K562 (cell line): ENCODE data around the gene SPHK2. TPM values are rescaled to one million over a fixed set of nuclear protein-coding genes. Genes with fewer than 3 reads are reported as not detected.

Source experiments
- ATAC-seq: fragments of 200-7000 bp; cut with Tn5 transposase; 3 replicates; pipeline ENCODE4 v1.9.1; 2020; ENCODE audit warnings: moderate library complexity
- BruUV-seq: library from RNA; stranded (reverse); fragments of 400-500 nt; replicated peaks from 2 replicates; lab custom pipeline; 2021; lab: Mats Ljungman, UMichigan
- CTCF ChIA-PET: fragments of 300-600 bp; formaldehyde crosslinking; extraction: SDS; loops from one replicate; lab custom pipeline; 2021; ENCODE audit warnings: low intra/inter-chr PET ratio; lab: Yijun Ruan, JAX
- POLR2A ChIA-PET: fragments of 300-600, 350-650 bp; sonication (Branson Sonifier 250); formaldehyde crosslinking; extraction: SDS; loops from one replicate; lab custom pipeline; 2021; ENCODE audit warnings: antibody characterized with exemption, inconsistent platforms; lab: Yijun Ruan, JAX
- DNase-seq, 4 experiments: peaks; one replicate each; pipeline versions ENCODE4 v3.0.0 to v3.0.0-alpha.2; 2011 to 2018; ENCODE audit warnings: low spot score in 3 of 4, mixed read lengths in 3 of 4; ENCODE audit errors: extremely low read depth in 1 of 4
- FAIRE-seq: peaks from 2 replicates; lab custom pipeline; 2011; peaks lifted over from hg19 to GRCh38; lab: Jason Lieb, UNC
- H2AFZ ChIP-seq: 2 replicates; pipeline ENCODE4 v1.6.0; 2011; ENCODE audit warnings: low read depth, low read length, control low read depth, inconsistent platforms
- H3K27ac ChIP-seq: fragments of 200-600 bp; 3 replicates; pipeline ENCODE4 v1.8.0; 2011; ENCODE audit warnings: low read depth, mild to moderate bottlenecking, control low read depth, inconsistent platforms, low read length, moderate library complexity, mixed read lengths; ENCODE audit errors: extremely low read depth
- H3K27me3 ChIP-seq, 2 experiments: fragments of 300-600 bp in 1 of 2; 2 replicates in 1 of 2; 3 replicates in 1 of 2; pipeline versions ENCODE4 v1.6.0 to v1.8.0; 2011; ENCODE audit warnings: inconsistent platforms in 2 of 2, low read length in 2 of 2, mild to moderate bottlenecking in 1 of 2, mixed read lengths in 1 of 2, moderate library complexity in 1 of 2; ENCODE audit not compliant: control insufficient read depth in 2 of 2, insufficient read depth in 2 of 2
- H3K36me3 ChIP-seq: fragments of 300-600 bp; 3 replicates; pipeline ENCODE4 v1.8.0; 2011; ENCODE audit warnings: mild to moderate bottlenecking, low read length, inconsistent platforms; ENCODE audit not compliant: control insufficient read depth, insufficient read depth
- H3K4me1 ChIP-seq, 2 experiments: fragments of 200-600 bp in 1 of 2; replicated peaks in 1 of 2; 2 replicates in 1 of 2; 3 replicates in 1 of 2; pipeline versions ENCODE4 v1.5.1 to v1.8.0; 2011; ENCODE audit warnings: inconsistent platforms in 2 of 2, low read length in 2 of 2, mild to moderate bottlenecking in 1 of 2, mixed read lengths in 1 of 2, moderate library complexity in 1 of 2; ENCODE audit not compliant: control insufficient read depth in 2 of 2, insufficient read depth in 2 of 2
- H3K4me2 ChIP-seq: 2 replicates; pipeline ENCODE4 v1.6.1; 2011; ENCODE audit warnings: low read length, control low read depth, inconsistent platforms, mixed read lengths; ENCODE audit not compliant: insufficient read depth
- H3K4me3 ChIP-seq: fragments of 200-600 bp; sonication (generic), shearing (Covaris generic); 2 replicates; pipeline ENCODE4 v1.5.1; 2016; ENCODE audit warnings: control low read depth, inconsistent platforms
- H3K79me2 ChIP-seq: fragments of 200-600 bp; 3 replicates; pipeline ENCODE4 v1.8.0; 2011; ENCODE audit warnings: low read length, inconsistent platforms; ENCODE audit not compliant: control insufficient read depth, insufficient read depth
- H3K9ac ChIP-seq, 2 experiments: 2 replicates each; pipeline versions ENCODE4 v1.6.0 to v1.6.1; 2011; ENCODE audit warnings: low read depth in 2 of 2, low read length in 2 of 2, control low read depth in 1 of 2, inconsistent platforms in 1 of 2, mild to moderate bottlenecking in 1 of 2, mixed read lengths in 1 of 2; ENCODE audit not compliant: insufficient read depth in 1 of 2
- H3K9me1 ChIP-seq: one replicate; pipeline ENCODE4 v1.6.0; 2011; ENCODE audit warnings: inconsistent platforms, mild to moderate bottlenecking, low read length, moderate library complexity; ENCODE audit not compliant: control insufficient read depth, insufficient read depth
- H3K9me3 ChIP-seq: replicated peaks from 2 replicates; pipeline ENCODE4 v1.5.1; 2011; ENCODE audit warnings: low read depth, low read length, inconsistent platforms; ENCODE audit not compliant: control insufficient read depth, insufficient read depth
- H4K20me1 ChIP-seq: replicated peaks from 2 replicates; pipeline ENCODE4 v1.6.1; 2011; ENCODE audit warnings: low read length, inconsistent platforms, mixed read lengths; ENCODE audit not compliant: control insufficient read depth, insufficient read depth
- CBFA2T3 ChIP-seq: fragments of 450-650 bp; IDR thresholded peaks from 2 replicates; pipeline ENCODE4 v1.6.1; 2017
- DNMT1 ChIP-seq: fragments of 450-650 bp; IDR thresholded peaks from 2 replicates; pipeline ENCODE4 v1.6.1; 2016; ENCODE audit warnings: antibody characterized with exemption, mild to moderate bottlenecking
- PCBP1 ChIP-seq: fragments of 200-400 bp; formaldehyde crosslinking; IDR thresholded peaks from 2 replicates; pipeline ENCODE4 v1.6.1; 2018; ENCODE audit warnings: mild to moderate bottlenecking, low read depth, low read length; ENCODE audit not compliant: poor library complexity, severe bottlenecking
- TCF7L2 ChIP-seq: fragments of 150-350 bp; IDR thresholded peaks from 2 replicates; pipeline ENCODE4 v1.6.1; 2016; ENCODE audit warnings: low read depth, mild to moderate bottlenecking, low read length, moderate library complexity
- TEAD4 ChIP-seq, 2 experiments: sonication (generic) in 1 of 2; formaldehyde crosslinking in 1 of 2; IDR thresholded peaks; 2 replicates each; pipeline versions ENCODE4 v1.6.1 to v1.8.0; 2012 to 2022; ENCODE audit warnings: borderline replicate concordance in 1 of 2, inconsistent platforms in 1 of 2, low read length in 1 of 2, mild to moderate bottlenecking in 1 of 2, missing genetic modification reagents in 1 of 2
- WGBS: fragments of 100-300 bp; shearing (Covaris generic); methylation state at CpG from one replicate; pipeline ENCODE4 v1.1.6; 2016; ENCODE audit warnings: low coverage, mixed read lengths; ENCODE audit not compliant: insufficient coverage; ENCODE audit errors: missing lambda C conversion rate; 5-methylcytosine and 5-hydroxymethylcytosine counted together
- in situ Hi-C: fragments of 300-500 bp; cut with MboI; formaldehyde crosslinking; loops from 4 replicates; pipeline ENCODE4 v1.15.0; 2018; ENCODE audit warnings: inconsistent platforms, mixed read lengths
- intact Hi-C: fragments of 100-400 bp; cut with micrococcal nuclease; formaldehyde crosslinking; loops from 2 replicates; pipeline ENCODE4 v1.14.2; 2022
- polyA plus RNA-seq, 8 experiments: library from polyadenylated mRNA; depleted of rRNA in 4 of 8; stranded (reverse) in 5 of 8; unstranded in 3 of 8; fragments of >200 nt; fragmentation: Nextera tagmentation in 2 of 8; fragmentation: Illumina TruSeq in 1 of 8; extraction: Ambion mirVana in 2 of 8; extraction: Trizol in 1 of 8; gene quantifications; 2 replicates each; pipeline versions ENCODE4 v1.2.1 to v1.2.3, GENCODE V29; 2011 to 2014; ENCODE audit warnings: inconsistent platforms in 1 of 8, missing spikeins in 1 of 8
- total RNA-seq, 7 experiments: library from RNA; depleted of rRNA in 6 of 7; stranded (reverse); fragments of >200 nt in 6 of 7; fragmentation: Illumina TruSeq in 2 of 7; extraction: Trizol in 2 of 7; gene quantifications; 2 replicates each; pipeline versions ENCODE4 v1.2.1 to v1.2.3, GENCODE V29; 2011 to 2021; ENCODE audit warnings: low replicate concordance in 1 of 7
- TF ChIP-seq, protein P1 (sequence below): fragments of 450-650 bp; IDR thresholded peaks from 2 replicates; pipeline ENCODE4 v1.6.1; 2016; ENCODE audit warnings: low read depth
- TF ChIP-seq, protein P2 (sequence below): fragments of 450-650 bp; IDR thresholded peaks from 2 replicates; pipeline ENCODE4 v1.6.1; 2018; ENCODE audit warnings: mild to moderate bottlenecking, low read depth; ENCODE audit not compliant: partially characterized antibody
- TF ChIP-seq, protein P3 (sequence below): fragments of 250-450 bp; sonication (Bioruptor Pico); IDR thresholded peaks from 2 replicates; pipeline ENCODE4 v1.5.0; 2020; ENCODE audit warnings: mild to moderate bottlenecking

The SPHK2 gene
- total and polyA plus RNA-seq, 9 of the 15 experiments (the other 6 are each of a cell fraction or from before 2014, with no cell fraction given) = 0.10 to 15.2 (median 2.9) TPM

DNA sequence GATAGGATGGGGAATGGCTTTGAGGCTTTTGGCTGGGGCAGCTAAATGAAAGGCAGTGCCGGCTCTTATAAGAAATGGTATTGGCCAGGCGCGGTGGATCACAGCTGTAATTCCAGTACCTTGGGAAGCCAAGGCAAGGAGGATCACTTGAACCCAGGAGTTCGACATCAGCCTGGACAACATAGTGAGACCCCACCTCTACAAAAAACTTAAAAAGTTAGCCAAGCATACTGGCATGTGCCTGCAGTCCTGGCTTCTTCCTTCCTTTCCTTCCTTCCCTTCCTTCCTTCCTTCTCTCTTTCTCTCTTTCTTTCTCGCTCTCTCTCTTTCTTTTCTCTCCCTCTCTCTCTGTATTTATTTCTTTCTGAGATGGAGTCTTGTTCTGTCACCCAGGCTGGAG is 23.6 kb downstream of the SPHK2 start (continued):
- TF ChIP-seq TEAD4 (IDR thresholded peaks at IDR 0.05; ENCODE audit: low read length) = no peak
- no peak for TF ChIP-seq TEAD4 (CRISPR knock-in tag; IDR thresholded peaks at IDR 0.05; ENCODE audit: borderline replicate concordance)

DNA sequence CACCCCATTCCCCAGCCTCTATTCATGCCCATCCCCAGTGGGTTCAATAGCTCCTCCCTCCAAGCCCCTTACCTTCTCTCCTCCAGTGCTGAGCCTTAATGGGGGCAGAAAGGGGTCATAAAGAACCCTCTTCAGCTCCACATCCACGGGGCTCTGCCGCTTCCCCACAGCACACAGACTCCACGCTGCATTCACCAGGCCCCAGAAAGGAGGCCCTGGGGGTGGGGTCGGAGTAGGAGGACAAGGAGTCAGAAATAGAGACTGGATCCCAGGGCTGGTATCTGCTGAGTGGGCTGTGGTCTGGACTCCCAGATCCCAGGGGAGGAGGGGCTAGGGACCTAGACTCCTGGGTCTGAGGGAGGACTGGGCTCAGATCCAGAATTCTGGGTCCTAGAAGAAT is 25.0 kb downstream of the SPHK2 start:
- no TSS peak for BruUV-seq
- TF ChIP-seq CBFA2T3 (no peak), PCBP1 (no peak), DNMT1 (no peak), TCF7L2 (no peak)
- TF ChIP-seq, protein P1, sequence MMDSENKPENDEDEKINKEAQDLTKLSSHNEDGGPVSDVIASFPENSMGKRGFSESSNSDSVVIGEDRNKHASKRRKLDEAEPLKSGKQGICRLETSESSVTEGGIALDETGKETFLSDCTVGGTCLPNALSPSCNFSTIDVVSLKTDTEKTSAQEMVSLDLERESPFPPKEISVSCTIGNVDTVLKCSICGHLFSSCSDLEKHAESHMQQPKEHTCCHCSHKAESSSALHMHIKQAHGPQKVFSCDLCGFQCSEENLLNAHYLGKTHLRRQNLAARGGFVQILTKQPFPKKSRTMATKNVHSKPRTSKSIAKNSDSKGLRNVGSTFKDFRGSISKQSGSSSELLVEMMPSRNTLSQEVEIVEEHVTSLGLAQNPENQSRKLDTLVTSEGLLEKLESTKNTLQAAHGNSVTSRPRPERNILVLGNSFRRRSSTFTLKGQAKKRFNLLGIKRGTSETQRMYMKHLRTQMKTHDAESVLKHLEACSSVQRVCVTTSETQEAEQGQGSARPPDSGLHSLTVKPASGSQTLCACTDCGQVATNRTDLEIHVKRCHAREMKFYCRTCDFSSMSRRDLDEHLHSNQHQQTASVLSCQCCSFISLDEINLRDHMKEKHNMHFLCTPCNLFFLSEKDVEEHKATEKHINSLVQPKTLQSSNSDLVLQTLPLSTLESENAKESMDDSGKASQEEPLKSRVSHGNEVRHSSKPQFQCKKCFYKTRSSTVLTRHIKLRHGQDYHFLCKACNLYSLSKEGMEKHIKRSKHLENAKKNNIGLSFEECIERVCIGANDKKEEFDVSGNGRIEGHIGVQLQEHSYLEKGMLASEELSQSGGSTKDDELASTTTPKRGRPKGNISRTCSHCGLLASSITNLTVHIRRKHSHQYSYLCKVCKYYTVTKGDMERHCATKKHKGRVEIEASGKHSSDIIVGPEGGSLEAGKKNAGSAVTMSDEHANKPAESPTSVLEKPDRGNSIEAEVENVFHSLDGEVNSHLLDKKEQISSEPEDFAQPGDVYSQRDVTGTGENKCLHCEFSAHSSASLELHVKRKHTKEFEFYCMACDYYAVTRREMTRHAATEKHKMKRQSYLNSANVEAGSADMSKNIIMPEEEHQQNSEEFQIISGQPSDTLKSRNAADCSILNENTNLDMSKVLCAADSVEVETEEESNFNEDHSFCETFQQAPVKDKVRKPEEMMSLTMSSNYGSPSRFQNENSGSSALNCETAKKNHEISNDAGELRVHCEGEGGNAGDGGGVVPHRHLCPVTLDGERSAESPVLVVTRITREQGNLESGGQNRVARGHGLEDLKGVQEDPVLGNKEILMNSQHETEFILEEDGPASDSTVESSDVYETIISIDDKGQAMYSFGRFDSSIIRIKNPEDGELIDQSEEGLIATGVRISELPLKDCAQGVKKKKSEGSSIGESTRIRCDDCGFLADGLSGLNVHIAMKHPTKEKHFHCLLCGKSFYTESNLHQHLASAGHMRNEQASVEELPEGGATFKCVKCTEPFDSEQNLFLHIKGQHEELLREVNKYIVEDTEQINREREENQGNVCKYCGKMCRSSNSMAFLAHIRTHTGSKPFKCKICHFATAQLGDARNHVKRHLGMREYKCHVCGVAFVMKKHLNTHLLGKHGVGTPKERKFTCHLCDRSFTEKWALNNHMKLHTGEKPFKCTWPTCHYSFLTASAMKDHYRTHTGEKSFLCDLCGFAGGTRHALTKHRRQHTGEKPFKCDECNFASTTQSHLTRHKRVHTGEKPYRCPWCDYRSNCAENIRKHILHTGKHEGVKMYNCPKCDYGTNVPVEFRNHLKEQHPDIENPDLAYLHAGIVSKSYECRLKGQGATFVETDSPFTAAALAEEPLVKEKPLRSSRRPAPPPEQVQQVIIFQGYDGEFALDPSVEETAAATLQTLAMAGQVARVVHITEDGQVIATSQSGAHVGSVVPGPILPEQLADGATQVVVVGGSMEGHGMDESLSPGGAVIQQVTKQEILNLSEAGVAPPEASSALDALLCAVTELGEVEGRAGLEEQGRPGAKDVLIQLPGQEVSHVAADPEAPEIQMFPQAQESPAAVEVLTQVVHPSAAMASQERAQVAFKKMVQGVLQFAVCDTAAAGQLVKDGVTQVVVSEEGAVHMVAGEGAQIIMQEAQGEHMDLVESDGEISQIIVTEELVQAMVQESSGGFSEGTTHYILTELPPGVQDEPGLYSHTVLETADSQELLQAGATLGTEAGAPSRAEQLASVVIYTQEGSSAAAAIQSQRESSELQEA = 0 out of 2 replicates have a peak, but pooled peaks have one; percentile 8
- TF ChIP-seq, protein P2, sequence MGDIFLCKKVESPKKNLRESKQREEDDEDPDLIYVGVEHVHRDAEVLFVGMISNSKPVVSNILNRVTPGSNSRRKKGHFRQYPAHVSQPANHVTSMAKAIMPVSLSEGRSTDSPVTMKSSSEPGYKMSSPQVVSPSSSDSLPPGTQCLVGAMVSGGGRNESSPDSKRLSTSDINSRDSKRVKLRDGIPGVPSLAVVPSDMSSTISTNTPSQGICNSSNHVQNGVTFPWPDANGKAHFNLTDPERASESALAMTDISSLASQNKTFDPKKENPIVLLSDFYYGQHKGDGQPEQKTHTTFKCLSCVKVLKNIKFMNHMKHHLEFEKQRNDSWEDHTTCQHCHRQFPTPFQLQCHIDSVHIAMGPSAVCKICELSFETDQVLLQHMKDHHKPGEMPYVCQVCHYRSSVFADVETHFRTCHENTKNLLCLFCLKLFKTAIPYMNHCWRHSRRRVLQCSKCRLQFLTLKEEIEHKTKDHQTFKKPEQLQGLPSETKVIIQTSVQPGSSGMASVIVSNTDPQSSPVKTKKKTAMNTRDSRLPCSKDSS = no peak
- TF ChIP-seq, protein P3, sequence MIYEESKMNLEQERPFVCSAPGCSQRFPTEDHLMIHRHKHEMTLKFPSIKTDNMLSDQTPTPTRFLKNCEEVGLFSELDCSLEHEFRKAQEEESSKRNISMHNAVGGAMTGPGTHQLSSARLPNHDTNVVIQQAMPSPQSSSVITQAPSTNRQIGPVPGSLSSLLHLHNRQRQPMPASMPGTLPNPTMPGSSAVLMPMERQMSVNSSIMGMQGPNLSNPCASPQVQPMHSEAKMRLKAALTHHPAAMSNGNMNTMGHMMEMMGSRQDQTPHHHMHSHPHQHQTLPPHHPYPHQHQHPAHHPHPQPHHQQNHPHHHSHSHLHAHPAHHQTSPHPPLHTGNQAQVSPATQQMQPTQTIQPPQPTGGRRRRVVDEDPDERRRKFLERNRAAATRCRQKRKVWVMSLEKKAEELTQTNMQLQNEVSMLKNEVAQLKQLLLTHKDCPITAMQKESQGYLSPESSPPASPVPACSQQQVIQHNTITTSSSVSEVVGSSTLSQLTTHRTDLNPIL (CRISPR knock-in tag) = no peak

More for the DNA sequence above, 25.0 kb downstream of the SPHK2 start:
- H3K4me2 ChIP-seq = peak overlapping the region; percentile 84
- intact Hi-C loops (no loop called here), in situ Hi-C loops (loop anchor here (5.0 to 10.0 kb wide), 2 partner anchors 193 to 330 kb away; partner anchors contain the start of gene HSD17B14)
- no peak overlapping the region for H3K27ac ChIP-seq
- H3K4me1 ChIP-seq = peaks cover 21 to 44% of the 10 kb centered on the region in 2 experiments; a peak in 4 of 5 replicates
- H3K9me1 ChIP-seq = no peaks in the 10 kb centered on the region
- H3K9ac ChIP-seq = peak overlapping the region in 1 of 2 experiments; percentile 40; a peak in 1 of 4 replicates
- H3K36me3 ChIP-seq = no peaks in the 10 kb centered on the region
- ATAC-seq (no peak), FAIRE-seq (no peak), DNase-seq (no peak)
- peak overlapping the region; percentile 73 for H2AFZ ChIP-seq
- WGBS = 68% methylated on average over 4 of the region's 4 CpGs
- H3K4me3 ChIP-seq = no peak overlapping the region
- H4K20me1 ChIP-seq = no peaks in the 10 kb centered on the region
- POLR2A ChIA-PET = interaction anchor here (0.6 to 1.0 kb wide), 2 partner anchors 103 to 156 kb away, joined by 3 read pairs; no protein-coding TSS in a partner anchor
- H3K27me3 ChIP-seq = no peaks in the 10 kb centered on the region
- CTCF ChIA-PET = interaction anchor here (0.8 kb wide), 1 partner anchor 94 kb away, joined by 4 read pairs; no protein-coding TSS in a partner anchor
- peaks cover 7% of the 10 kb centered on the region; the same call in 2 of the 3 replicates for H3K79me2 ChIP-seq
- H3K9me3 ChIP-seq = no peaks in the 10 kb centered on the region
